Adrenal gland (tissue), 12 donors: Measurements from ENCODE around the gene FAM3B. TPM values are rescaled to one million over a fixed set of nuclear protein-coding genes. Genes with fewer than 3 reads are reported as not detected.

Experiments
- DNase-seq, 7 donors: peaks; one replicate each; pipeline ENCODE4 v3.0.0-alpha.2; 2019 to 2020
- H3K27ac ChIP-seq, 5 donors: fragments of 200-600 bp; sonication (generic) in 4 of 5; 1 replicate in 3 of 5; 2 replicates in 2 of 5; pipeline versions ENCODE4 v1.5.1 to v1.8.0; 2016 to 2020; ENCODE audit warnings: mild to moderate bottlenecking in 1 of 5
- H3K27me3 ChIP-seq: fragments of 200-600 bp; 2 replicates; pipeline ENCODE4 v1.8.0; 2021
- H3K36me3 ChIP-seq, 2 donors: fragments of 200-600 bp; replicated peaks in 1 of 2; 1 replicate in 1 of 2; 2 replicates in 1 of 2; pipeline versions ENCODE4 v1.5.1 to v1.8.0; 2018 to 2022
- H3K4me1 ChIP-seq, 2 donors: fragments of 200-600 bp; replicated peaks in 1 of 2; 1 replicate in 1 of 2; 2 replicates in 1 of 2; pipeline versions ENCODE4 v1.5.1 to v1.8.0; 2018 to 2021
- H3K4me3 ChIP-seq, 4 donors: fragments of 200-600 bp; sonication (generic) in 3 of 4; one replicate each; pipeline ENCODE4 v1.5.1; 2016 to 2018
- H3K9me3 ChIP-seq, 3 donors: fragments of 200-600 bp; sonication (generic) in 1 of 3; replicated peaks in 1 of 3; 1 replicate in 2 of 3; 2 replicates in 1 of 3; pipeline versions ENCODE4 v1.5.1 to v1.8.0; 2016 to 2021
- CTCF ChIP-seq, 6 experiments: fragments of 450-650 bp in 4 of 6; fragments of 200-600 bp in 2 of 6; sonication (generic) in 1 of 6; IDR thresholded peaks; 1 replicate in 5 of 6; 2 replicates in 1 of 6; pipeline versions ENCODE4 v1.5.1 to v1.8.0; 2016 to 2021; ENCODE audit warnings: antibody characterized with exemption in 6 of 6, mild to moderate bottlenecking in 2 of 6, moderate library complexity in 1 of 6
- POLR2A ChIP-seq, 2 donors: fragments of 450-650 bp; IDR thresholded peaks; one replicate each; pipeline ENCODE4 v1.6.1; 2017; ENCODE audit warnings: antibody characterized with exemption in 2 of 2, mild to moderate bottlenecking in 2 of 2, moderate library complexity in 1 of 2
- whole genome bisulfite sequencing, 4 donors: extraction: QIAGEN DNeasy Blood & Tissue Kit in 2 of 4; methylation state at CpG; one replicate each; pipeline versions ENCODE4 v1.1.5 to v1.1.7; 2013 to 2017; 5-methylcytosine and 5-hydroxymethylcytosine counted together
- intact Hi-C, 2 donors: fragments of 100-400 bp; cut with DNase I; formaldehyde crosslinking; loops; one replicate each; pipeline versions ENCODE4 v1.14.1 to v1.15.0; 2022 to 2023
- polyA plus RNA-seq, 3 donors: library from polyadenylated mRNA; stranded (reverse); fragments of 200-250 nt in 2 of 3; fragments of 350-450 nt in 1 of 3; fragmentation: Illumina TruSeq in 1 of 3; extraction: RNeasy Lipid Tissue Mini Kit (QIAGEN cat#74804) in 1 of 3; gene quantifications; one replicate each; pipeline ENCODE4 v1.2.3, GENCODE V29; 2013 to 2014
- total RNA-seq, 9 donors: library from RNA; depleted of rRNA in 4 of 9; stranded (reverse); fragments of >200 nt in 4 of 9; fragments of 120-200 nt in 1 of 9; fragmentation: NEBNext Ultra II Directional in 1 of 9; extraction: Animal tissue kit (Norgen Biotek cat#: 25700) in 1 of 9; gene quantifications; one replicate each; pipeline versions ENCODE4 v1.1.0 to v1.2.4, GENCODE V29; 2013 to 2023
- donor health status: healthy with polysubstance abuse.
- donor health status: Bipolar disorder and iron deficiency.
- donor health status: DM: yes; HTN: yes; CAD: no.
- donor health status: DM: no; HTN: no; CAD: no.
- donor health status: DM: no; HTN: no; CAD: no.
- donor health status: DM: yes; HTN: yes; CAD: no.

Gene FAM3B
- total and polyA plus RNA-seq, 12 donors, result 0.07 to 0.38 (median 0.24) TPM; not detected in 8

GRCh38 chr21:41396558-41397075 lies 80.0 kb downstream of the FAM3B start:
- TF ChIP-seq CTCF (IDR thresholded peaks at IDR 0.05) (no peak), POLR2A (IDR thresholded peaks at IDR 0.05) (no peak)
- Histone ChIP-seq H3K4me1 (no peaks in the 10 kb centered on the region), H3K27ac (no peak overlapping the region), H3K36me3 (no peaks in the 10 kb centered on the region), H3K4me3 (no peak overlapping the region), H3K27me3 (no peaks in the 10 kb centered on the region), H3K9me3 (no peaks in the 10 kb centered on the region)
- intact Hi-C loops, result no loop called here
- peak in 5 of 7 donors; percentile 30 to 60 (median 38) for DNase-seq
- WGBS, 4 donors, result 51 to 74% (median 60%) methylated on average over 5 to 7 of the region's 7 CpGs

DNA sequence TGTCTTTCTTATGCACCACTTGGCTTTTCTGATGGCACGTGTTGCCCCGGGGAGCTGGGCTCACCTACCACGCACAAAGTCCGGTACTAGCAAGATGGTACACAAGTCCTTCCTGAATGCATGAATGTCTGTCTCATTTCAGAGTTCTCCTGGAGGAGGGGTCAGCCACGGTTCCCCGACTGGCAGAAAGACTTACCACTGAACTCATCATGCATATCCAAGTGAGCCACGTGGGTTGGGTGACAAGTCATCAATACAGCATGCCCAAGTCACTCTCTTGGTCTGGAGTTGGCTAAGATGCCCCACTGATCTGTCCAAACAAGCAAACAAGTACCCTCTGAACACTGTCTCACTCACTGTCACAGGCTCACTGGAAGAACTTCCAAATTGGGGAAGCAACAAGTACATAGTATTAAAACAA lies 80.9 kb downstream of the FAM3B start:
- no peak for TF ChIP-seq POLR2A (IDR thresholded peaks at IDR 0.05)
- 78 to 88% (median 81%) methylated on average over 7 of the region's 7 CpGs for WGBS, 4 donors
- H3K36me3 ChIP-seq, result no peaks in the 10 kb centered on the region
- intact Hi-C loops, result no loop called here
- DNase-seq, result peak in 1 of 7 donors; percentile 37
- H3K4me1 ChIP-seq, result no peaks in the 10 kb centered on the region
- H3K4me3 ChIP-seq, result no peak overlapping the region
- no peak overlapping the region for H3K27ac ChIP-seq
- no peaks in the 10 kb centered on the region for H3K27me3 ChIP-seq
- H3K9me3 ChIP-seq, result no peaks in the 10 kb centered on the region

GRCh38 chr21:41398251-41398650 lies 81.7 kb downstream of the FAM3B start:
- intact Hi-C loops, result no loop called here
- 80 to 90% (median 85%) methylated on average over 4 of the region's 4 CpGs for WGBS, 4 donors
- Histone ChIP-seq H3K27me3 (no peaks in the 10 kb centered on the region), H3K36me3 (no peaks in the 10 kb centered on the region), H3K9me3 (no peaks in the 10 kb centered on the region), H3K4me3 (no peak overlapping the region), H3K4me1 (no peaks in the 10 kb centered on the region), H3K27ac (no peak overlapping the region)
- TF ChIP-seq POLR2A (IDR thresholded peaks at IDR 0.05) (no peak), CTCF (IDR thresholded peaks at IDR 0.05) (no peak)
- no peak for DNase-seq

- H3K4me1 ChIP-seq, result no peaks in the 10 kb centered on the region
- H3K9me3 ChIP-seq, result no peaks in the 10 kb centered on the region
- H3K27ac ChIP-seq, result no peak overlapping the region
- TF ChIP-seq CTCF (IDR thresholded peaks at IDR 0.05) (no peak), POLR2A (IDR thresholded peaks at IDR 0.05) (no peak)
- H3K4me3 ChIP-seq, result no peak overlapping the region
- DNase-seq, result peak in 1 of 7 donors; percentile 14
- H3K27me3 ChIP-seq, result no peaks in the 10 kb centered on the region
- no peaks in the 10 kb centered on the region for H3K36me3 ChIP-seq
- intact Hi-C loops, result no loop called here
- 90 to 96% (median 92%) methylated on average over 16 of the region's 16 CpGs for WGBS, 4 donors
These were observed 82.2 kb downstream of the FAM3B start for GRCh38 chr21:41398831-41399230.

GRCh38 chr21:41399246-41399800 lies 82.7 kb downstream of the FAM3B start:
- H3K4me1 ChIP-seq, result no peaks in the 10 kb centered on the region
- WGBS, 4 donors, result 74 to 90% (median 86%) methylated on average over 7 of the region's 7 CpGs
- intact Hi-C loops, result no loop called here
- no peaks in the 10 kb centered on the region for H3K36me3 ChIP-seq
- no peaks in the 10 kb centered on the region for H3K9me3 ChIP-seq
- peak in 1 of 7 donors; percentile 11 for DNase-seq
- H3K4me3 ChIP-seq, result no peak overlapping the region
- no peaks in the 10 kb centered on the region for H3K27me3 ChIP-seq
- no peak overlapping the region for H3K27ac ChIP-seq
- TF ChIP-seq POLR2A (IDR thresholded peaks at IDR 0.05), result no peak
